ENCODE measurements around the gene TMED6. TPM values are rescaled to one million over a fixed set of nuclear protein-coding genes. Genes with fewer than 3 reads are reported as not detected.

Gene TMED6
- total RNA-seq, 1 donor from 2014 or later, result 2.6 TPM

DNA sequence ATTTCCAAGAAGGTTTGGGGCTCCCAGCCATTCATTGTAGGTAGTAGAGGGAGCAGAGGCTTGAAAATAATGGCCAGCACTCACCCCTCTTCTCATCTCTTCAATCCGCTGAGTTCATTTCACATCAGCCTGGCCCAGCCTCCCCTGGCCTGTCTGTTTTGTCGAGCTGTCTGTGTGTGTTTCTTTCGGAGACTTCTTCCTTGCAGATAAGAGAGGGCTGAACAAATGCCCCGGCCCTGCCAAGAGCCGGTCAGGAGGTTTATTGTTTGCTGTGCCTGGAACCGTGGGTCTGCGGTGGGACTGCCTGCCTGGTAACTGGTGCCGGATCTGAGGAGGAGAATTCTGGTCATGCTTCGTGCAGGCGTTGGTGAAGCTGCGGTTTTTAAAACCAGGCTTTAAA, 37.1 kb downstream of the TMED6 start:
- Mint-ChIP-seq H3K4me3 (ENCODE audit: low read depth) (no peak overlapping the region), H3K27me3 (no peaks in the 10 kb centered on the region), H3K4me1 (ENCODE audit: low read depth) (peaks cover 5% of the 10 kb centered on the region), H3K9me3 (ENCODE audit: low read depth) (no peaks in the 10 kb centered on the region), H3K36me3 (ENCODE audit: insufficient read depth) (peaks cover 7% of the 10 kb centered on the region), H3K27ac (no peak overlapping the region)
- no peak for DNase-seq (ENCODE audit: low spot score, unreplicated experiment)
- TF ChIP-seq CTCF (IDR thresholded peaks at IDR 0.05; ENCODE audit: unreplicated experiment), result no peak

GRCh38 chr16:69313469-69313868, 38.1 kb downstream of the TMED6 start:
- Mint-ChIP-seq H3K4me3 (ENCODE audit: low read depth) (peak overlapping the region; percentile 60), H3K4me1 (ENCODE audit: low read depth) (peaks cover 5% of the 10 kb centered on the region), H3K27me3 (no peaks in the 10 kb centered on the region), H3K9me3 (ENCODE audit: low read depth) (no peaks in the 10 kb centered on the region), H3K27ac (no peak overlapping the region), H3K36me3 (ENCODE audit: insufficient read depth) (peaks cover 6% of the 10 kb centered on the region)
- DNase-seq (ENCODE audit: low spot score, unreplicated experiment), result no peak
- TF ChIP-seq CTCF (IDR thresholded peaks at IDR 0.05; ENCODE audit: unreplicated experiment), result no peak

DNA sequence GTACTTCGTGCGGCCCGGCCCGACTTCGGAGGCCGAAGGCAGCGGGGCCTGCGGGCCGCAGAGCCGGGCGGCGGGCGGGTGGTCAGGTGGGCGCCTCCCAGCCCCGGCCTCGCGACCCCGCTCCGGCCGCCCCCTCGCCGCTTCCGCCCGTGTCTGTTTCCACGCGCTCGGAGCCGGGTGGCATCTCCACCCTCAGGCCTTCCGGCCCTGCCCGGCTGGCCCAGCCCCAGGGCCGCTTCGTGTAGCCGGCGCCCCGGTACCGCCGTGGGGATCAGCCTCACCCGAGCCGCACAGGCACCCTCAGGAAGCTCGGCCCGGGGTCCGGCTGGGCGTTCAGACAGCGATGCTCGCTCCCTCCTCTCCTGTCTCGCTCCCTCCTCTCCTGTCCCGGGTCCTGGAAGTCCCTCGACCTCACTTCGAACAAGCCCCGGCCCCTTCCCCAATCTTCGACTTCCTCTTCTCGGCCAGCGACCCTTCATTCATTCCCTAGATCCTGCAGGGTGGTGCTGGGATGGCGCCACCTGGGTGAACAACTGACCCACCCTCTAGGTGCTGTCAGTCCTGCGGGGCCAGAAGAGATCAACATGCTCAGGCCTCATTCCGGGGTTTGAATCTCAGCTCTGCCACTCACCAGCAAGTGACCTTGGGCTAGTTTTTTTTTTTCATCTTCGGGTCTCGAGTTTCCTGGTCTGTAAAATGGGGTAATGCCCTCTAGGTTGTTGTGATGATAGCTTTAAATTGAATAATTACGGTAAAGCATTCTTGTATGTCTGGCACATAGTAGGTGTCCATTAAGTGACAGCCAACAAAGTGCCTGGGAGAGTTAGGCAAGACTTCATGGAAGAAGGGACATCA, 39.8 kb downstream of the TMED6 start:
- H3K36me3 Mint-ChIP-seq (ENCODE audit: insufficient read depth), result peaks cover 5% of the 10 kb centered on the region
- TF ChIP-seq CTCF (IDR thresholded peaks at IDR 0.05; ENCODE audit: unreplicated experiment), result no peak
- peak overlapping the region; percentile 98 for H3K4me3 Mint-ChIP-seq (ENCODE audit: low read depth)
- H3K9me3 Mint-ChIP-seq (ENCODE audit: low read depth), result no peaks in the 10 kb centered on the region
- H3K27me3 Mint-ChIP-seq, result no peaks in the 10 kb centered on the region
- DNase-seq (ENCODE audit: low spot score, unreplicated experiment), result peak; percentile 43
- peak overlapping the region; percentile 94 for H3K27ac Mint-ChIP-seq
- peaks cover 5% of the 10 kb centered on the region for H3K4me1 Mint-ChIP-seq (ENCODE audit: low read depth)

GRCh38 chr16:69310653-69311532, 40.7 kb downstream of the TMED6 start, which contains the start of gene VPS4A:
VPS4A (plus strand) TSS chr16:69311350; CDS start chr16:69311512, 162 bp downstream.
- Mint-ChIP-seq H3K4me1 (ENCODE audit: low read depth) (peaks cover 5% of the 10 kb centered on the region), H3K9me3 (ENCODE audit: low read depth) (no peaks in the 10 kb centered on the region), H3K4me3 (ENCODE audit: low read depth) (peak within 1 kb of the TSS; percentile 98), H3K27me3 (no peaks in the 10 kb centered on the region), H3K27ac (peak within 1 kb of the TSS; percentile 96), H3K36me3 (ENCODE audit: insufficient read depth) (peaks cover under 1% of the 10 kb centered on the region)
- TF ChIP-seq CTCF (IDR thresholded peaks at IDR 0.05; ENCODE audit: unreplicated experiment), result peak; percentile 81
- peak; percentile 99 for DNase-seq (ENCODE audit: low spot score, unreplicated experiment)

DNA sequence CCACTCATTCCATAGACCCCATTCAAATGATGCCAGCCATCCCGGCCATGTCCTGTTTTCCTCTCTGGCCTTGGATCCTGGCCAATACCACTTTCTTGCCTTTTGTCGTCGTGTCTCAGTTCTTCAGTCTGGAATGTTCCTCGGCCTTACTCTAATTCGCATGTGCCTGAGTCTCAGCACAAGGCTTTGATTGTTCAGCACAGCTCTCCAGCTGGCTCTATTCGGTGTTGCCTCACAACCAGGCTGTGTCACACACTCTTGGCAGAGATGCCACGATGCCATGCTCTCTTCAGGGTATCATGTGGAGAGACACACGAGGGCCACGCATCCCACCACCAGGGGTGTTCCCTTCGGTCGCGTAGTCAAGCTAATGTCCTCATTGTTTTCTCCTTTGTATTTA, 42.3 kb downstream of the TMED6 start:
- Mint-ChIP-seq H3K9me3 (ENCODE audit: low read depth) (no peaks in the 10 kb centered on the region), H3K4me1 (ENCODE audit: low read depth) (peaks cover 5% of the 10 kb centered on the region), H3K27ac (peak overlapping the region; percentile 2), H3K36me3 (ENCODE audit: insufficient read depth) (no peaks in the 10 kb centered on the region), H3K4me3 (ENCODE audit: low read depth) (no peak overlapping the region), H3K27me3 (no peaks in the 10 kb centered on the region)
- no peak for DNase-seq (ENCODE audit: low spot score, unreplicated experiment)
- no peak for TF ChIP-seq CTCF (IDR thresholded peaks at IDR 0.05; ENCODE audit: unreplicated experiment)
